ENCODE results near the gene MARCHF9.

The MARCHF9 gene

GRCh38 chr12:57730336-57731067 is 24.4 kb upstream of the MARCHF9 start:
- no peak for TF ChIP-seq EZH2phosphoT487 (conservative IDR thresholded peaks at IDR 0.05; ENCODE audit: low read length)
- TF ChIP-seq, protein P1, sequence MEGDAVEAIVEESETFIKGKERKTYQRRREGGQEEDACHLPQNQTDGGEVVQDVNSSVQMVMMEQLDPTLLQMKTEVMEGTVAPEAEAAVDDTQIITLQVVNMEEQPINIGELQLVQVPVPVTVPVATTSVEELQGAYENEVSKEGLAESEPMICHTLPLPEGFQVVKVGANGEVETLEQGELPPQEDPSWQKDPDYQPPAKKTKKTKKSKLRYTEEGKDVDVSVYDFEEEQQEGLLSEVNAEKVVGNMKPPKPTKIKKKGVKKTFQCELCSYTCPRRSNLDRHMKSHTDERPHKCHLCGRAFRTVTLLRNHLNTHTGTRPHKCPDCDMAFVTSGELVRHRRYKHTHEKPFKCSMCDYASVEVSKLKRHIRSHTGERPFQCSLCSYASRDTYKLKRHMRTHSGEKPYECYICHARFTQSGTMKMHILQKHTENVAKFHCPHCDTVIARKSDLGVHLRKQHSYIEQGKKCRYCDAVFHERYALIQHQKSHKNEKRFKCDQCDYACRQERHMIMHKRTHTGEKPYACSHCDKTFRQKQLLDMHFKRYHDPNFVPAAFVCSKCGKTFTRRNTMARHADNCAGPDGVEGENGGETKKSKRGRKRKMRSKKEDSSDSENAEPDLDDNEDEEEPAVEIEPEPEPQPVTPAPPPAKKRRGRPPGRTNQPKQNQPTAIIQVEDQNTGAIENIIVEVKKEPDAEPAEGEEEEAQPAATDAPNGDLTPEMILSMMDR (IDR thresholded peaks at IDR 0.05; ENCODE audit: insufficient read depth, low read length, poor library complexity, severe bottlenecking) = no peak
- H3K4me2 ChIP-seq (ENCODE audit: low read depth, low read length, poor library complexity, severe bottlenecking) = no peak overlapping the region

DNA sequence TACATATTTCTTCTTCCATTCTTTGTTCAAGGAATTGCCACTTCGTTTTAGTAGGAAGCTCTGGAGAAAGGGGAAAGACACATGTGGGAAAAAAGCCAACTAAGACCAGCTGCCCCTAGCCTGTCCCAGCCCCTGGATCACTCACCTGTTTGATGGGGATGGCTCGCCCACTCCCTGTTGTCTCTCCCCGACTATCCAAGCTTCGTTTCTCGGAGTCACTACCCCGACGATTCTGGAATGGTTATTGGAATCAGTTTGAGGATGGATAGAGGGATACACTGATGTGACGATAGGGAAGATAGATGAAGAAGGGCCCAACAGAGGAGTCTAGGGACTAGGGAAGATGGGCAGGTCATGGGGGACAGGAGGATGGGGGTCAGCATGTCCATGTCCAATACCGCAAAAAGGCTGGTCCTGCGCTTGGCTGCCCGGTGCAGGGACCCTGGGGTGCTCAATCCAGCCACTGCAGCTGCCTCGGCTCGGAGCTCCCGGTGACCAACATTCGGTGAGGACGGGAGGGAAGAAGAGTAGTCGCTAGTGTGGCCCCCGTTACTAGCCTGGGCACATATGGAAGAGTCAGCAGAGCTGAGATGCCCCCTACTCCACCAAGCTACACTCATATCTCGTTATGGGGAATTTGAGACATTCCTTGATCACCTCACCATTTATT is 23.4 kb upstream of the MARCHF9 start:
- H3K27me3 ChIP-seq (ENCODE audit: low read length) = no peaks in the 10 kb centered on the region

More at GRCh38 chr12:57730336-57731067, 24.4 kb upstream of the MARCHF9 start:
- Histone ChIP-seq H3F3A (ENCODE audit: insufficient read depth) (no peaks in the 10 kb centered on the region), H3K9me3 (ENCODE audit: insufficient read depth, low read length) (no peaks in the 10 kb centered on the region), H3K27ac (ENCODE audit: low read depth, low read length) (no peak overlapping the region), H3K36me3 (ENCODE audit: low read length) (peaks cover 3% of the 10 kb centered on the region; the same call in 1 of the 2 replicates), H2AFZ (ENCODE audit: low read depth, low read length, severe bottlenecking) (no peak overlapping the region), H3K9ac (ENCODE audit: low read length) (no peak overlapping the region), H4K20me1 (ENCODE audit: low read depth, low read length) (no peaks in the 10 kb centered on the region), H3K27me3 (ENCODE audit: low read length) (no peaks in the 10 kb centered on the region), H3K9me2 (replicated peaks; ENCODE audit: insufficient read depth, low read length) (no peaks in the 10 kb centered on the region), H3K4me3 (ENCODE audit: insufficient read depth, low read length, poor library complexity, severe bottlenecking) (no peak overlapping the region), H3K79me2 (ENCODE audit: insufficient read depth, low read length) (no peaks in the 10 kb centered on the region)

DNA sequence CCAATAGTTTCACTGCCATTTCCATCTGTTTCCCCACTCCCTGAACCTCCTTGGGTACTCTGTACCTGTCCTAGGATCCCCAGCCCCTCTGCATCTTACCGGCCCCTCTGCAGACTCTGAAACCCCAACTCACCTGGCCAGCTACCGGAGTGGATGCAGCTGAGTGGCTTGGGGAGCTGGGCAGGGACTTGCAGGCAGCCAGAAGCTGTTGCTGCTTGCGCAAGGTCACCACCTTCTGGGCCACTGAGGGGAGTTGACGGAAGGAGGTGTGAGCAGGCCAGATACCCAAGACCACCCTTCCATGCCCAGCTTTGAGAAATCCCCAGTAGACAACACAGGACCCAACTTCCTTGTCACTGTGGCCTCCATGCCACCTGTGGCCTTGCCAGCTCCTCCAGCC is 22.6 kb upstream of the MARCHF9 start:
- no peaks in the 10 kb centered on the region for H3F3A ChIP-seq (ENCODE audit: insufficient read depth)
- TF ChIP-seq EZH2phosphoT487 (conservative IDR thresholded peaks at IDR 0.05; ENCODE audit: low read length) = no peak
- TF ChIP-seq, protein P1 (IDR thresholded peaks at IDR 0.05; ENCODE audit: insufficient read depth, low read length, poor library complexity, severe bottlenecking) = no peak
- no peak overlapping the region for H3K4me2 ChIP-seq (ENCODE audit: low read depth, low read length, poor library complexity, severe bottlenecking)
- no peak overlapping the region for H3K4me3 ChIP-seq (ENCODE audit: insufficient read depth, low read length, poor library complexity, severe bottlenecking)
- H3K79me2 ChIP-seq (ENCODE audit: insufficient read depth, low read length) = no peaks in the 10 kb centered on the region
- no peaks in the 10 kb centered on the region for H3K27me3 ChIP-seq (ENCODE audit: low read length)
- H3K9ac ChIP-seq (ENCODE audit: low read length) = no peak overlapping the region
- H3K36me3 ChIP-seq (ENCODE audit: low read length) = peaks cover 3% of the 10 kb centered on the region; the same call in 1 of the 2 replicates
- H2AFZ ChIP-seq (ENCODE audit: low read depth, low read length, severe bottlenecking) = no peak overlapping the region
- H4K20me1 ChIP-seq (ENCODE audit: low read depth, low read length) = no peaks in the 10 kb centered on the region
- no peak overlapping the region for H3K27ac ChIP-seq (ENCODE audit: low read depth, low read length)
- H3K9me2 ChIP-seq (replicated peaks; ENCODE audit: insufficient read depth, low read length) = no peaks in the 10 kb centered on the region
- H3K9me3 ChIP-seq (ENCODE audit: insufficient read depth, low read length) = no peaks in the 10 kb centered on the region

More for the DNA sequence above, 23.4 kb upstream of the MARCHF9 start:
- no peaks in the 10 kb centered on the region for H4K20me1 ChIP-seq (ENCODE audit: low read depth, low read length)
- H3K79me2 ChIP-seq (ENCODE audit: insufficient read depth, low read length) = no peaks in the 10 kb centered on the region
- H3K9ac ChIP-seq (ENCODE audit: low read length) = no peak overlapping the region
- peaks cover 3% of the 10 kb centered on the region; the same call in 1 of the 2 replicates for H3K36me3 ChIP-seq (ENCODE audit: low read length)
- no peak overlapping the region for H3K4me3 ChIP-seq (ENCODE audit: insufficient read depth, low read length, poor library complexity, severe bottlenecking)
- H3K9me2 ChIP-seq (replicated peaks; ENCODE audit: insufficient read depth, low read length) = no peaks in the 10 kb centered on the region
- TF ChIP-seq, protein P1 (IDR thresholded peaks at IDR 0.05; ENCODE audit: insufficient read depth, low read length, poor library complexity, severe bottlenecking) = no peak
- TF ChIP-seq EZH2phosphoT487 (conservative IDR thresholded peaks at IDR 0.05; ENCODE audit: low read length) = no peak
- H2AFZ ChIP-seq (ENCODE audit: low read depth, low read length, severe bottlenecking) = no peak overlapping the region
- no peak overlapping the region for H3K4me2 ChIP-seq (ENCODE audit: low read depth, low read length, poor library complexity, severe bottlenecking)
- no peak overlapping the region for H3K27ac ChIP-seq (ENCODE audit: low read depth, low read length)
- no peaks in the 10 kb centered on the region for H3K9me3 ChIP-seq (ENCODE audit: insufficient read depth, low read length)
- H3F3A ChIP-seq (ENCODE audit: insufficient read depth) = no peaks in the 10 kb centered on the region
